HG02759 (cell line): ENCODE measurements around the gene SELENOS.

Experiments
- ATAC-seq: cut with Tn5 transposase; IDR thresholded peaks from one replicate; pipeline ENCODE4 v1.9.1; 2021; ENCODE audit warnings: mild to moderate bottlenecking, moderate library complexity; ENCODE audit not compliant: unreplicated experiment

SELENOS gene

GRCh38 chr15:101277943-101278564 is 769 bp upstream of the SELENOS start:
- no peak for ATAC-seq

GRCh38 chr15:101276501-101277037 is 716 bp downstream of the SELENOS start:
- peak; percentile 17 for ATAC-seq

- ATAC-seq = no peak
Observed at GRCh38 chr15:101275018-101275417, 2.3 kb downstream of the SELENOS start.

GRCh38 chr15:101273534-101273933 is 3.8 kb downstream of the SELENOS start:
- ATAC-seq = no peak

GRCh38 chr15:101272584-101272983 is 4.7 kb downstream of the SELENOS start:
- no peak for ATAC-seq

GRCh38 chr15:101269479-101270223 is 7.6 kb downstream of the SELENOS start:
- ATAC-seq = no peak

- no peak for ATAC-seq
Observed at GRCh38 chr15:101267320-101268104, 9.8 kb downstream of the SELENOS start.

GRCh38 chr15:101266787-101267186 is 10.5 kb downstream of the SELENOS start:
- ATAC-seq = no peak

- ATAC-seq = no peak
Observed at GRCh38 chr15:101266034-101266433, 11.3 kb downstream of the SELENOS start.

- peak; percentile 53 for ATAC-seq
Observed at GRCh38 chr15:101264911-101265641, 12.2 kb downstream of the SELENOS start.

- ATAC-seq = peak; percentile 53
Observed at GRCh38 chr15:101264011-101264410, 13.3 kb downstream of the SELENOS start.

GRCh38 chr15:101262551-101262950 is 14.7 kb downstream of the SELENOS start:
- ATAC-seq = no peak

- no peak for ATAC-seq
Observed at GRCh38 chr15:101258238-101259144, 18.8 kb downstream of the SELENOS start.

- ATAC-seq = no peak
Observed at GRCh38 chr15:101256757-101257156, 20.5 kb downstream of the SELENOS start.

GRCh38 chr15:101255615-101256241 is 21.6 kb downstream of the SELENOS start:
- ATAC-seq = no peak

GRCh38 chr15:101255051-101255395 is 22.3 kb downstream of the SELENOS start:
- ATAC-seq = no peak

- no peak for ATAC-seq
Observed at GRCh38 chr15:101254157-101255050, 22.9 kb downstream of the SELENOS start.

GRCh38 chr15:101252836-101253235 is 24.4 kb downstream of the SELENOS start:
- no peak for ATAC-seq
